Muscle of leg (tissue), 11 donors: ENCODE results near the gene THAP12. TPM values are rescaled to one million over a fixed set of nuclear protein-coding genes. Genes with fewer than 3 reads are reported as not detected.
"Not testable (repeated sequence)": the region's sequence is repeated elsewhere in the genome, so short reads cannot be mapped to it uniquely, and the experiment has no call there.

ENCODE experiments used
- DNase-seq: peaks from one replicate; pipeline ENCODE4 v3.0.0; 2013
- H3K27ac ChIP-seq: one replicate; pipeline ENCODE4 v1.5.1; 2013; ENCODE audit warnings: mild to moderate bottlenecking, low read length, control low read depth
- H3K27me3 ChIP-seq: one replicate; pipeline ENCODE4 v1.6.1; 2013; ENCODE audit warnings: low read length; ENCODE audit not compliant: control insufficient read depth, insufficient read depth
- H3K36me3 ChIP-seq: one replicate; pipeline ENCODE4 v1.6.1; 2013; ENCODE audit warnings: low read length; ENCODE audit not compliant: control insufficient read depth, insufficient read depth
- H3K4me1 ChIP-seq: one replicate; pipeline ENCODE4 v1.6.1; 2013; ENCODE audit warnings: low read length; ENCODE audit not compliant: control insufficient read depth, insufficient read depth
- H3K4me3 ChIP-seq: one replicate; pipeline ENCODE4 v1.5.1; 2013; ENCODE audit warnings: low read length, control low read depth
- H3K9me3 ChIP-seq: replicated peaks from 2 replicates; pipeline ENCODE4 v1.6.1; 2013; ENCODE audit warnings: low read depth, low read length; ENCODE audit not compliant: control insufficient read depth
- WGBS: methylation state at CpG from one replicate; pipeline ENCODE4 v1.1.5; 2013; ENCODE audit warnings: missing lambda C conversion rate; ENCODE audit not compliant: insufficient coverage; 5-methylcytosine and 5-hydroxymethylcytosine counted together
- polyA plus RNA-seq, 8 donors: library from polyadenylated mRNA; unstranded; fragments of 120-200 nt; gene quantifications; one replicate each; pipeline versions ENCODE4 v1.2.1 to v1.2.3, GENCODE V29; 2013; ENCODE audit warnings: inconsistent platforms in 1 of 8, low replicate concordance in 1 of 8; ENCODE audit not compliant: insufficient read length in 8 of 8, insufficient read depth in 1 of 8
- total RNA-seq: library from RNA; stranded (reverse); fragments of 120-200 nt; gene quantifications from one replicate; pipeline ENCODE4 v1.2.4, GENCODE V29; 2013

The THAP12 gene
- total and polyA plus RNA-seq, 9 donors = 40.0 to 68.8 (median 55.8) TPM

DNA sequence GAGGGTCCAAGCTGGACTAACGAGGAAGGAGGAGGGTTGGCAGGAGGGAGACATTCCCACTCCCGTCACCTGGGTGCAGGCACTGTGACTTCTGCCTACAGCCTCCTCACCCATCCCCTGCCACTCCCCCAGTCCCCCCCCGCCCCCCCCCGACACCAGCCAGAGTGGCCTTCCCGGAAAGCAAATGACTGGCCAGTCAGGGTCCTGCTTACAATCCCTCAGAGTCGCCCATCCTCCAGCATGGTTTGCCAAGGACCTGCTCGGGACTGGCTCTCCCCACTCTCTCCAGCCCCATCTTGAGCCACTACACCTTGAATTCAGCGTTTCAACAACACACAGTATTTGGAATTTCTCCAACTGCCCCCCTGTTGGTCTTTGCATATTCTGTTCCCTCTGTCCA lies 59.6 kb downstream of the THAP12 start:
- Histone ChIP-seq H3K9me3 (no peaks in the 10 kb centered on the region), H3K27ac (no peak overlapping the region), H3K36me3 (no peaks in the 10 kb centered on the region), H3K27me3 (peaks cover 40% of the 10 kb centered on the region), H3K4me1 (peaks cover 12% of the 10 kb centered on the region), H3K4me3 (no peak overlapping the region)
- no peak for DNase-seq
- WGBS = 44% methylated on average over 4 of the region's 8 CpGs

DNA sequence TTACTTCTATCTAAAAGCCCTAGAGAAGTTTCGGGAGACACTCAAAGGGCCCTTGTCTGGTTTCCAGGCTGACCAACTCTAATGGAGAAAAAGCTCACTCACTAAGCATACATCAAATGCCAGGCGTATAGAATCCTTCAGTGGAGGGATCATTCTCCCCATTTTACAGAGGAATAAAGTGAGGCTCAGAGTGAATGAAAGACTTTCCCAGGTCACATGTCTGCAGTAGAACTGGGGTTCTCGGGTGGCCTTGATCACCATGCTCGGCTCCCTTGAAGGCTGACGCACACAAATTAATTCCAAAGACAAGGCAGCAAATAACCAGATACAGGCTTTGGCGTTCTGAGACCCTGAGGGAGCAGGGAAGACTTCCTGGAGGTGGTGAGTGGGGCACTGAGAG lies 60.0 kb downstream of the THAP12 start:
- peaks cover 12% of the 10 kb centered on the region for H3K4me1 ChIP-seq
- DNase-seq = no peak
- no peaks in the 10 kb centered on the region for H3K9me3 ChIP-seq
- H3K27me3 ChIP-seq = peaks cover 40% of the 10 kb centered on the region
- no peak overlapping the region for H3K4me3 ChIP-seq
- no peaks in the 10 kb centered on the region for H3K36me3 ChIP-seq
- H3K27ac ChIP-seq = no peak overlapping the region
- 80% methylated on average over 1 of the region's 6 CpGs for WGBS

DNA sequence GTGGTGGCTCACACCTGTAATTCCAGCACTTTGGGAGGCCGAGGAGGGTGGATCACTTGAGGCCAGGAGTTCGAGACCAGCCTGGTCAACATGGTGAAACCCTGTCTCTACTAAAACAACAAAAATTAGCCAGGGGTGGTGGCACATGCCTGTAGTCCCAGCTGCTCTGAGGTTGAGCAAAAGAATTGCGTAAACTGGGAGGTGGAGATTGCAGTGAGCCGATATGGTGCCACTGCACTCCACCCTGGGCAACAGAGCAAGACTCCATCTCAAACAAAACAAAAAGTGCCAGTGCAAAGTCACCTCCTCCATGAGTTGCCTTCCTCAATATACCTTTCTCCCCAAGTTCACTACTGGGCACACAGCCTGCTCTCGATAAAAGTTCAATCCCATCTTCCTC lies 61.1 kb downstream of the THAP12 start:
- H3K4me3 ChIP-seq, H3K36me3 ChIP-seq, DNase-seq, H3K27ac ChIP-seq, H3K9me3 ChIP-seq: not testable (repeated sequence)
- peaks cover 44% of the 10 kb centered on the region for H3K27me3 ChIP-seq
- WGBS = 83% methylated on average over 2 of the region's 5 CpGs
- peaks cover 12% of the 10 kb centered on the region for H3K4me1 ChIP-seq

DNA sequence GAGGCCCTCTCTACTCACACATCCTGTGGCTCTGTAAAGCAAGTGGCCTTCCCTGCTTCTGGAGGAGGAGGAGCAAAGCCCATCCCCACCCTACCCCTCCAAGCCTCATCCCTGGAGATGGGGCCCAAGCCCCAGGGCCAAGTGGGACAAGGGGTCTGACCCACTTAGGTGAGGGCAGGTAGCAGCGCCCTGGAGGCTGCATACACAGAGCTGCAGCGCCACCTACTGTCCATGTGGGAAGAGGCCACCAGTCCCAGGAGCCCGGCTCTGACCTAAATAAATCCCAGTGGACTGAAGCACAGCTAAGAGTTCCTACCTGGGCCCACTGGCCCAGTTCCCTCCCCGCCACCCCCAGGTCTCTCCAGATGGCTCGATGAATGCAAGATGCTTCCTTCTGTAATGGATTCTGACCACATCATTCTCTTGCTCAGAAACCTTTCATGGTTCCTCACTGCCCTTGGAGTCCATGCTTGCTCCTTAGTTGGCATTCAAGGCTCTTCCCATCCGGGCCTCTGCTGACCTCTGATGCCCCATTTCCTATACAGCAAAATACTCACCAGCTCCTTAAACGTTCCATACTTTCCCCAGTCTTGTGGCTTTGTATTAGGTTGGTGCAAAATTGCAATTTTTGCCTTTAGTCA lies 62.1 kb downstream of the THAP12 start:
- Histone ChIP-seq H3K27me3 (peaks cover 51% of the 10 kb centered on the region), H3K4me1 (peaks cover 18% of the 10 kb centered on the region), H3K4me3 (no peak overlapping the region), H3K27ac (no peak overlapping the region), H3K36me3 (no peaks in the 10 kb centered on the region), H3K9me3 (no peaks in the 10 kb centered on the region)
- peak; percentile 73 for DNase-seq
- WGBS = 3% methylated on average over 4 of the region's 7 CpGs

DNA sequence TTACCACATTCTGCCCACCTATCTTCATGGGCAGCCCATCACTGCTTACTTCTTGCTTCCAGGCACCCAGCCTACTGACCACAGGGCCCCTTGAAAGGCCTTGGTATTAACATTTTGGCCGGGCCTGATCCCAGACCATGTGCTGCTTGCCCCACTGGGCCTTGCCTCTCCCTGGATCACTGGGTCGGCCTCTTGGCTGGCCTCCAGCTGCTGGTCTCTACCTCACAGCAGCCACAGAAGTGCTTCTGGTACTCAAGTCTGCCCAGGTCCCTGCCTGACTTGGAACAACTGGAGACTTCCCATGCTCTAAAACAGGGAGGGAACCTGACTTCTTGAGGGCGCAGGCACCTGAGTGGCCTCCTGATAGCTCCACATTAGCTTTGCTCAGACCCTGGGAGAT lies 63.6 kb downstream of the THAP12 start:
- 59% methylated on average over 3 of the region's 3 CpGs for WGBS
- H3K4me3 ChIP-seq = no peak overlapping the region
- H3K27me3 ChIP-seq = peaks cover 41% of the 10 kb centered on the region
- no peak overlapping the region for H3K27ac ChIP-seq
- peaks cover 18% of the 10 kb centered on the region for H3K4me1 ChIP-seq
- H3K36me3 ChIP-seq = no peaks in the 10 kb centered on the region
- no peak for DNase-seq
- no peaks in the 10 kb centered on the region for H3K9me3 ChIP-seq

DNA sequence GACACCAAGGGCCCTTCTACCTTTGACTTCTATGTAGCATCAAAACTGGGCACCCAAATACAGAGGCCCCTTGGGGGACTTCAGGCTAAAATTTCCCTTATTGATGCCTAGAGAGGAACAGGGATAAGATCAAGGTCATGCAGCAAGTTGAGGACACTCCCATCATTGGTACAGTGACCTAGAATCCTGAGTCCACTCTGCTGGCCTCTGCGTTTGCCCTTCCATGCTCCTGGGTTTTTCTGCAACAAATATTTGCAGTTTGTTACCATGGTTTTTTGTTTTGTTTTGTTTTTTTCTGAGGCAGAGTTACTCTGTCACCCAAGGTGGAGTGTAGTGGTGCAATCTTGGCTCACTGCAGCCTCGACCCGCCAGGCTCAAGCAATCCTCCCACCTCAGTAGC lies 64.2 kb downstream of the THAP12 start:
- Histone ChIP-seq H3K4me1 (peaks cover 14% of the 10 kb centered on the region), H3K36me3 (no peaks in the 10 kb centered on the region), H3K9me3 (no peaks in the 10 kb centered on the region), H3K27me3 (peaks cover 37% of the 10 kb centered on the region), H3K27ac (no peak overlapping the region), H3K4me3 (no peak overlapping the region)
- DNase-seq = no peak
- WGBS = no CpG with 5 or more reads among the region's 3 CpGs

DNA sequence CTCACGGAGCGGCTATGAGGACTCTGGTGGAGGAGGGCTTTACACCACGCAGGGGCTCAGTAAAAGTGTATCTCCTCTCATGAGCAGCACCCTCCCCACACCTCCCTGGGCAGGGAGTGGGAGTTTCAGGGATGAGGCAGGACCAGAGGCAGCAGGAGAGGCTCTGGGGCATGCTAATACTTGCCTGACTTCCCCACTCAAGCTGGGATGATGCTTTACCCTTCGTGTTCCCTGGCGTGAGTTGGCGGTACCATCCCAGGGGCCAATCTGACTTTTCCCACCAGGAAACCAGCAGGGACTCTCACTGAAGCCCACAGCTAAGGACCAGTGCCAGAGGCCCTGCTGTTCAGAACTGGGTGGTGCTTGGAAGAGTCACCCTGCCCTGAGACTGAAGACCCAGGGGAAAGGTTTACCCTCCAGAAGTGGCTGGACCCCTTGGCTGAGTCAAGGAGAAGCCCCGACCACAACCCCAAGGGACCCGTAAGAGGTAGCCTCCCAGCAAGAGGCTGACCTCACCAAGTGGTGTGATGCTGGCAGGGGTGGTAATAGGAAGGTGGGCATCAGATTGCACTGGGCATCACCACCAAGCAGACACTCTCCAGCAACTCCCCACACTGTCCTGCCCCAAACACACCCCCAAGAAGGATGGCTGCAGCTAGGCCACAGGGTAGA lies 65.6 kb downstream of the THAP12 start:
- Histone ChIP-seq H3K9me3 (no peaks in the 10 kb centered on the region), H3K4me3 (no peak overlapping the region), H3K4me1 (peaks cover 20% of the 10 kb centered on the region), H3K27ac (no peak overlapping the region), H3K27me3 (peaks cover 22% of the 10 kb centered on the region), H3K36me3 (no peaks in the 10 kb centered on the region)
- no peak for DNase-seq
- WGBS = 92% methylated on average over 2 of the region's 8 CpGs

DNA sequence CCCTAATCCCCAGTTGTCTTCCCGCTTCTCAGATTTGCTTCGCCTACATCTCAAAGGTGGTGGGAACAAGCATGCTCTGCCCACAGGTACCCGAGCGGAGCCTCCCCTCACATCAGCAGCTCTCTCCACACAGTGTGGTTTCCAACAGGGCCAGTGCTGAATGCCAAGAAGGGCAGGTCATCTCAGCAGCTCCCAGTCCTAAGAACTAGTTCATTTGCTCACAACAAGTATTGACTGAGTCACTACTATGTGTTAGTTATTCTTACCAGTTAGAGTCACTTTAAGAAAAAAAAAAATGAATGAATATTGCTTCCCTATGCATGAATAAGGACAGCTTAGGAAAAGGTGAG lies 66.2 kb downstream of the THAP12 start:
- H3K4me1 ChIP-seq = peaks cover 20% of the 10 kb centered on the region
- H3K27ac ChIP-seq = no peak overlapping the region
- peaks cover 17% of the 10 kb centered on the region for H3K27me3 ChIP-seq
- no peak for DNase-seq
- H3K9me3 ChIP-seq = no peaks in the 10 kb centered on the region
- no peaks in the 10 kb centered on the region for H3K36me3 ChIP-seq
- H3K4me3 ChIP-seq = no peak overlapping the region
- 82% methylated on average over 2 of the region's 4 CpGs for WGBS

DNA sequence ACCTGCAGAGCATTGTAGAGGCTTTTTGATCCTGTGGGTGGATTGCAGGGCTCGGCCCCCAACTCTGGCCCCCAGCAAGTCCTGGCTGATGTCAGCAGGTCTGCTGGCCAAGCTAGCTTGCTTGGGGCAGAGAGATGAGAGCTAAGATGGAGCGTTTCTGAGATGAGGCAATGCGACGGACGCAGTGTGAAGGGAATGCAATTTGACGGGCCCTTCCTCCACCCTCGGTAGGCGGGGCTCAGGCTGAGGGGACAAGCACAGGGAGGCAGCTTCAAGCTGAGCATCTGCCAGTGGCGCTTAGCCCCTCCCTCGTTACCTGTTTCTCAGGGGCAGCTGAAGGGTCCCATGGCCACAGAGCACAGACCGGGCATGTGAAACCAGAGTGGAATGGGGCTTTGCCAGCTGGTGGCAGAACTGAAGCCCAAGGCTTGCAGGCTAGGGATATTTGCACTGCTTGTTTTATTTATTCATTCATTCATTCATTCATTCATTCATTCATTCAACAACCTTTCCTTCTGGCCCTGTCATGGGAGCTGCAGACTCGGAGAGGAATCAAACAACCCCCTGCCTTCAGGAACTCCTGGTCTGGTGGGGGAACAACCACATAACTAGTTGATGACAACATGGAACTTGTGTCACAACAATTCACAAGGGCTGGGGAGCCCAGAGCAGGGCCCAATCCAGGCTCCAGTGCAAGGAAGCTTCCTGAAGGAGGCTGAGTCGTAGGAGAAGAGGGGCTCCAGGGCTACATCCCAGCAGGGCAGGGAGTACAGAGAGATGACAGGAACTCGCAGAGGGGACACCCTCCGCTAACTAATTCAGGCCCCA lies 66.8 kb downstream of the THAP12 start:
- H3K4me3 ChIP-seq = no peak overlapping the region
- peak; percentile 63 for DNase-seq
- peaks cover 20% of the 10 kb centered on the region for H3K4me1 ChIP-seq
- H3K27ac ChIP-seq = no peak overlapping the region
- no peaks in the 10 kb centered on the region for H3K36me3 ChIP-seq
- WGBS = 36% methylated on average over 11 of the region's 15 CpGs
- H3K27me3 ChIP-seq = peaks cover 17% of the 10 kb centered on the region
- H3K9me3 ChIP-seq = no peaks in the 10 kb centered on the region

DNA sequence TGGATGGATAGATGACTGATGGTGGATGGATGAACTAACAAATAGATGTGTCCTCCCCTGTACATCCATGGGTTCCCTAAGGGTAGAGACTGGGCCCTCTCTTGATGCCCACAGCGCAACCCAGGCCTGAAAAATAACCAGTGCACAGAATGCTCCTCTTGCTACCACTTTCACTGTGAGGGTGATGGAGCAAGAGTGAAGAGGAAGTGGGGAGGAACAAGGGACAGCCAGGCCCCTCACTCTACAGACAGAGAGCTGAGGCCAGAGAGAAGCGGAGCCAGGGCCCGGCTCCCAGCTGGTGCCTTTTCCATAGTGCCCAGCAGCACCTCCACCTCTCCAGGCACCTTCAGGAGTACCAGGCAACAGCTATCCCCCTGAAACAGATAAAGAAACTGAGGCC lies 67.7 kb downstream of the THAP12 start:
- DNase-seq = no peak
- Histone ChIP-seq H3K27ac (no peak overlapping the region), H3K9me3 (no peaks in the 10 kb centered on the region), H3K4me1 (peaks cover 16% of the 10 kb centered on the region), H3K36me3 (no peaks in the 10 kb centered on the region), H3K4me3 (no peak overlapping the region), H3K27me3 (peaks cover 17% of the 10 kb centered on the region)
- WGBS = no CpG with 5 or more reads among the region's 3 CpGs
